H9 (cell line): ENCODE results near the gene IFNG-AS1. TPM values are rescaled to one million over a fixed set of nuclear protein-coding genes. Genes with fewer than 3 reads are reported as not detected.

Experiments used
- DNase-seq: peaks from one replicate; pipeline ENCODE4 v3.0.0-alpha.2; 2017
- H2AFZ ChIP-seq: one replicate; pipeline ENCODE4 v1.6.1; 2013; ENCODE audit warnings: mild to moderate bottlenecking, low read length, control low read depth, moderate library complexity
- H2AK5ac ChIP-seq: 2 replicates; pipeline ENCODE4 v1.6.1; 2013; ENCODE audit warnings: low read length, control low read depth, mixed read lengths; ENCODE audit not compliant: insufficient read length
- H2BK120ac ChIP-seq: one replicate; pipeline ENCODE4 v1.6.1; 2013; ENCODE audit warnings: low read depth, mild to moderate bottlenecking, low read length, control low read depth, inconsistent platforms; ENCODE audit not compliant: poor library complexity, severe bottlenecking
- H2BK12ac ChIP-seq: 2 replicates; pipeline ENCODE4 v1.6.1; 2013; ENCODE audit warnings: low read length, control low read depth, mixed read lengths, low read depth; ENCODE audit not compliant: insufficient read length
- H2BK15ac ChIP-seq: 2 replicates; pipeline ENCODE4 v1.6.1; 2013; ENCODE audit warnings: low read depth, low read length, control low read depth
- H2BK20ac ChIP-seq: one replicate; pipeline ENCODE4 v1.6.1; 2013; ENCODE audit warnings: low read depth, mild to moderate bottlenecking, low read length, control low read depth, inconsistent platforms; ENCODE audit not compliant: poor library complexity, severe bottlenecking
- H2BK5ac ChIP-seq: 2 replicates; pipeline ENCODE4 v1.6.1; 2013; ENCODE audit warnings: low read length, control low read depth, mixed read lengths; ENCODE audit not compliant: insufficient read length
- H3K14ac ChIP-seq: 2 replicates; pipeline ENCODE4 v1.6.1; 2013; ENCODE audit warnings: low read length, control low read depth; ENCODE audit not compliant: insufficient read depth
- H3K18ac ChIP-seq: 2 replicates; pipeline ENCODE4 v1.6.1; 2013; ENCODE audit warnings: low read depth, mild to moderate bottlenecking, mixed read lengths, low read length, control low read depth; ENCODE audit not compliant: insufficient read length
- H3K23ac ChIP-seq: 2 replicates; pipeline ENCODE4 v1.6.1; 2013; ENCODE audit warnings: low read length, control low read depth, mixed read lengths, low read depth; ENCODE audit not compliant: insufficient read length
- H3K23me2 ChIP-seq: 2 replicates; pipeline ENCODE4 v1.6.1; 2013; ENCODE audit warnings: low read depth, mild to moderate bottlenecking, mixed read lengths, low read length, control low read depth; ENCODE audit not compliant: insufficient read length, poor library complexity, severe bottlenecking
- H3K27ac ChIP-seq: 2 replicates; pipeline ENCODE4 v1.5.1; 2013; ENCODE audit warnings: low read length, control low read depth, mixed read lengths, low read depth; ENCODE audit not compliant: insufficient read length
- H3K27me3 ChIP-seq: 2 replicates; pipeline ENCODE4 v1.6.1; 2013; ENCODE audit warnings: low read length, control low read depth, inconsistent platforms; ENCODE audit not compliant: insufficient read depth
- H3K4ac ChIP-seq: 2 replicates; pipeline ENCODE4 v1.6.1; 2013; ENCODE audit warnings: low read depth, mild to moderate bottlenecking, control low read depth, inconsistent platforms, low read length, moderate library complexity
- H3K4me1 ChIP-seq: 2 replicates; pipeline ENCODE4 v1.6.1; 2013; ENCODE audit warnings: low read length, control low read depth, inconsistent platforms; ENCODE audit not compliant: insufficient read depth
- H3K4me2 ChIP-seq: 2 replicates; pipeline ENCODE4 v1.6.1; 2013; ENCODE audit warnings: low read length, control low read depth, mixed read lengths; ENCODE audit not compliant: insufficient read length, insufficient read depth
- H3K56ac ChIP-seq: 2 replicates; pipeline ENCODE4 v1.6.1; 2013; ENCODE audit warnings: low read depth, mild to moderate bottlenecking, mixed read lengths, low read length, control low read depth; ENCODE audit not compliant: insufficient read length
- H3K79me1 ChIP-seq: 2 replicates; pipeline ENCODE4 v1.6.1; 2013; ENCODE audit warnings: low read depth, mild to moderate bottlenecking, moderate library complexity, low read length, control low read depth, inconsistent platforms; ENCODE audit not compliant: insufficient read depth, poor library complexity, severe bottlenecking
- H3K79me2 ChIP-seq: 2 replicates; pipeline ENCODE4 v1.6.1; 2013; ENCODE audit warnings: low read length, control low read depth, inconsistent platforms; ENCODE audit not compliant: insufficient read depth
- H3K9ac ChIP-seq: 2 replicates; pipeline ENCODE4 v1.6.1; 2013; ENCODE audit warnings: low read length, control low read depth, mixed read lengths; ENCODE audit not compliant: insufficient read length; ENCODE audit errors: extremely low read depth
- H3K9me3 ChIP-seq: one replicate; pipeline ENCODE4 v1.6.1; 2013; ENCODE audit warnings: low read depth, low read length, inconsistent platforms; ENCODE audit not compliant: control insufficient read depth
- H3T11ph ChIP-seq: one replicate; pipeline ENCODE4 v1.6.1; 2013; ENCODE audit warnings: mild to moderate bottlenecking, low read length, control low read depth, inconsistent platforms
- H4K20me1 ChIP-seq: one replicate; pipeline ENCODE4 v1.6.1; 2013; ENCODE audit not compliant: control insufficient read depth, insufficient read length, insufficient read depth
- H4K5ac ChIP-seq: 2 replicates; pipeline ENCODE4 v1.6.1; 2013; ENCODE audit warnings: low read depth, mild to moderate bottlenecking, mixed read lengths, low read length, control low read depth; ENCODE audit not compliant: insufficient read length
- H4K8ac ChIP-seq: replicated peaks from 2 replicates; pipeline ENCODE4 v1.6.1; 2013; ENCODE audit warnings: low read length, control low read depth, mixed read lengths, low read depth; ENCODE audit not compliant: insufficient read length
- H4K91ac ChIP-seq: 2 replicates; pipeline ENCODE4 v1.6.1; 2013; ENCODE audit warnings: low read depth, mild to moderate bottlenecking, moderate library complexity, mixed read lengths, low read length, control low read depth; ENCODE audit not compliant: insufficient read length
- H3K27ac Mint-ChIP-seq, 3 experiments: 2 replicates in 2 of 3; 3 replicates in 1 of 3; pipeline ENCODE4 v1.8.0; 2020 to 2021; ENCODE audit warnings: mixed read lengths in 3 of 3, mild to moderate bottlenecking in 1 of 3, moderate library complexity in 1 of 3
- H3K27me3 Mint-ChIP-seq: 2 replicates; pipeline ENCODE4 v1.8.0; 2021; ENCODE audit warnings: low read depth, mild to moderate bottlenecking, moderate library complexity, mixed read lengths
- H3K36me3 Mint-ChIP-seq, 3 experiments: 2 replicates in 2 of 3; 3 replicates in 1 of 3; pipeline ENCODE4 v1.8.0; 2020 to 2021; ENCODE audit warnings: low read depth in 3 of 3, mixed read lengths in 3 of 3; ENCODE audit not compliant: insufficient read depth in 1 of 3
- H3K4me1 Mint-ChIP-seq, 2 experiments: 2 replicates each; pipeline ENCODE4 v1.8.0; 2020; ENCODE audit warnings: mixed read lengths in 2 of 2
- H3K4me3 Mint-ChIP-seq, 2 experiments: 2 replicates in 1 of 2; 3 replicates in 1 of 2; pipeline ENCODE4 v1.8.0; 2020 to 2021; ENCODE audit warnings: mild to moderate bottlenecking in 2 of 2, mixed read lengths in 2 of 2, moderate library complexity in 1 of 2
- H3K9me3 Mint-ChIP-seq, 2 experiments: 2 replicates in 1 of 2; 3 replicates in 1 of 2; pipeline ENCODE4 v1.8.0; 2020; ENCODE audit warnings: mild to moderate bottlenecking in 2 of 2, mixed read lengths in 2 of 2, moderate library complexity in 1 of 2
- WGBS: extraction: QIAGEN DNeasy Blood & Tissue Kit; methylation state at CpG from one replicate; pipeline ENCODE4 v1.1.7; 2013; ENCODE audit warnings: missing lambda C conversion rate, low lambda C conversion rate, mixed read lengths; ENCODE audit not compliant: insufficient read length; ENCODE audit errors: extremely low coverage; 5-methylcytosine and 5-hydroxymethylcytosine counted together
- total RNA-seq: library from RNA; stranded (reverse); gene quantifications from 2 replicates; pipeline ENCODE4 v1.2.1, GENCODE V29; 2021
- TF ChIP-seq, protein P1 (sequence below): fragments of 200-600 bp; sonication (generic); conservative IDR thresholded peaks from 3 replicates; pipeline ENCODE4 v1.8.0; 2021; ENCODE audit warnings: antibody characterized with exemption, mild to moderate bottlenecking

Gene IFNG-AS1
- total RNA-seq, 1 experiment from 2014 or later: not detected

- H2AK5ac ChIP-seq: no peak overlapping the region
- no peaks in the 10 kb centered on the region for H3K23me2 ChIP-seq
- Mint-ChIP-seq H3K9me3 (peaks cover 26 to 31% of the 10 kb centered on the region in 2 experiments), H3K4me1 (peaks cover 0 to 5% of the 10 kb centered on the region in 2 experiments; a peak in 1 of 4 replicates), H3K27ac (no peak overlapping the region), H3K36me3 (peaks cover 3 to 28% (median 9%) of the 10 kb centered on the region in 3 experiments), H3K27me3 (peaks cover 2% of the 10 kb centered on the region), H3K4me3 (no peak overlapping the region)
- H2AFZ ChIP-seq: no peak overlapping the region
- H3K23ac ChIP-seq: no peak overlapping the region
- H2BK120ac ChIP-seq: no peak overlapping the region
- WGBS: no CpG with 5 or more reads among the region's 1 CpG
- no peak overlapping the region for H2BK20ac ChIP-seq
- no peaks in the 10 kb centered on the region for H3K79me2 ChIP-seq
- no peak overlapping the region for H3K27ac ChIP-seq
- H4K20me1 ChIP-seq: no peaks in the 10 kb centered on the region
- no peak overlapping the region for H3K18ac ChIP-seq
- no peak overlapping the region for H3K56ac ChIP-seq
- H3K4me1 ChIP-seq: no peaks in the 10 kb centered on the region
- H2BK15ac ChIP-seq: no peak overlapping the region
- no peaks in the 10 kb centered on the region for H3K79me1 ChIP-seq
- no peak overlapping the region for H2BK5ac ChIP-seq
- no peak overlapping the region for H4K5ac ChIP-seq
- no peak overlapping the region for H3K4me2 ChIP-seq
- no peak overlapping the region for H3K9ac ChIP-seq
- TF ChIP-seq, protein P1, sequence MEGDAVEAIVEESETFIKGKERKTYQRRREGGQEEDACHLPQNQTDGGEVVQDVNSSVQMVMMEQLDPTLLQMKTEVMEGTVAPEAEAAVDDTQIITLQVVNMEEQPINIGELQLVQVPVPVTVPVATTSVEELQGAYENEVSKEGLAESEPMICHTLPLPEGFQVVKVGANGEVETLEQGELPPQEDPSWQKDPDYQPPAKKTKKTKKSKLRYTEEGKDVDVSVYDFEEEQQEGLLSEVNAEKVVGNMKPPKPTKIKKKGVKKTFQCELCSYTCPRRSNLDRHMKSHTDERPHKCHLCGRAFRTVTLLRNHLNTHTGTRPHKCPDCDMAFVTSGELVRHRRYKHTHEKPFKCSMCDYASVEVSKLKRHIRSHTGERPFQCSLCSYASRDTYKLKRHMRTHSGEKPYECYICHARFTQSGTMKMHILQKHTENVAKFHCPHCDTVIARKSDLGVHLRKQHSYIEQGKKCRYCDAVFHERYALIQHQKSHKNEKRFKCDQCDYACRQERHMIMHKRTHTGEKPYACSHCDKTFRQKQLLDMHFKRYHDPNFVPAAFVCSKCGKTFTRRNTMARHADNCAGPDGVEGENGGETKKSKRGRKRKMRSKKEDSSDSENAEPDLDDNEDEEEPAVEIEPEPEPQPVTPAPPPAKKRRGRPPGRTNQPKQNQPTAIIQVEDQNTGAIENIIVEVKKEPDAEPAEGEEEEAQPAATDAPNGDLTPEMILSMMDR: no peak
- H2BK12ac ChIP-seq: no peak overlapping the region
- H3K4ac ChIP-seq: no peak overlapping the region
- H3K27me3 ChIP-seq: no peaks in the 10 kb centered on the region
- H4K8ac ChIP-seq: no peak overlapping the region
- no peak overlapping the region for H4K91ac ChIP-seq
- no peak for DNase-seq
- H3K14ac ChIP-seq: no peak overlapping the region
- no peaks in the 10 kb centered on the region for H3K9me3 ChIP-seq
- H3T11ph ChIP-seq: no peak overlapping the region
These were observed 76.4 kb downstream of the IFNG-AS1 start for GRCh38 chr12:68065687-68066086.
